GM18505 (cell line): ENCODE measurements around the gene LIPE.
A peak's percentile ranks its signal among the peaks of the same experiment; 100 is the strongest.

Experiments
- ATAC-seq: cut with Tn5 transposase; IDR thresholded peaks from one replicate; pipeline ENCODE4 v1.9.1; 2021; ENCODE audit not compliant: unreplicated experiment
- POLR2A ChIP-seq: IDR thresholded peaks from 4 replicates; pipeline ENCODE4 v1.6.1; 2011; ENCODE audit warnings: borderline replicate concordance; ENCODE audit not compliant: insufficient read depth, insufficient read length; ENCODE audit errors: extremely low read depth

LIPE gene

GRCh38 chr19:42435316-42435715, 8.1 kb upstream of the LIPE start:
- TF ChIP-seq POLR2A = no peak
- ATAC-seq = no peak

- no peak for ATAC-seq
- no peak for TF ChIP-seq POLR2A
Observed at GRCh38 chr19:42433503-42434260, 6.5 kb upstream of the LIPE start.

- no peak for ATAC-seq
Observed at GRCh38 chr19:42431486-42431885, 4.3 kb upstream of the LIPE start.

GRCh38 chr19:42428676-42429075, 1.5 kb upstream of the LIPE start:
- ATAC-seq = no peak
- TF ChIP-seq POLR2A = no peak

More at GRCh38 chr19:42431486-42431885, 4.3 kb upstream of the LIPE start:
- TF ChIP-seq POLR2A = no peak

GRCh38 chr19:42426643-42427042, 545 bp downstream of the LIPE start:
- TF ChIP-seq POLR2A = no peak
- ATAC-seq = no peak

- ATAC-seq = no peak
- no peak for TF ChIP-seq POLR2A
Observed at GRCh38 chr19:42424712-42425131, 2.5 kb downstream of the LIPE start.

GRCh38 chr19:42424345-42424707, 2.9 kb downstream of the LIPE start:
- no peak for TF ChIP-seq POLR2A
- ATAC-seq = no peak

GRCh38 chr19:42423462-42424344, 3.5 kb downstream of the LIPE start:
- peak; percentile 71 for ATAC-seq
- peak; percentile 21 for TF ChIP-seq POLR2A

GRCh38 chr19:42422901-42423461, 4.2 kb downstream of the LIPE start:
- peak; percentile 28 for ATAC-seq

GRCh38 chr19:42422092-42422900, 4.9 kb downstream of the LIPE start:
- no peak for ATAC-seq

More at GRCh38 chr19:42422901-42423461, 4.2 kb downstream of the LIPE start:
- TF ChIP-seq POLR2A = no peak

GRCh38 chr19:42421591-42422031, 5.6 kb downstream of the LIPE start:
- no peak for TF ChIP-seq POLR2A
- ATAC-seq = no peak

More at GRCh38 chr19:42422092-42422900, 4.9 kb downstream of the LIPE start:
- peak; percentile 31 for TF ChIP-seq POLR2A

GRCh38 chr19:42421101-42421500, 6.1 kb downstream of the LIPE start:
- no peak for ATAC-seq
- no peak for TF ChIP-seq POLR2A
